ENCODE measurements around the gene SNX6. TPM values are rescaled to one million over a fixed set of nuclear protein-coding genes. Genes with fewer than 3 reads are reported as not detected.

SNX6 gene
- total RNA-seq, 4 donors from 2014 or later = 54.5 to 99.9 (median 73.4) TPM

GRCh38 chr14:34605461-34605860 lies 24.5 kb downstream of the SNX6 start:
- H3K4me3 ChIP-seq = no peak overlapping the region
- intact Hi-C loops (cut with DNase I) = no loop called here
- DNase-seq (ENCODE audit: extremely low spot score) = no peak
- no peaks in the 10 kb centered on the region for H3K4me1 ChIP-seq
- WGBS = 86% methylated on average over 2 of the region's 2 CpGs
- TF ChIP-seq CTCF (IDR thresholded peaks at IDR 0.05) (no peak), POLR2A (IDR thresholded peaks at IDR 0.05; ENCODE audit: low read depth) (no peak), EP300 (IDR thresholded peaks at IDR 0.05) (no peak), POLR2AphosphoS5 (IDR thresholded peaks at IDR 0.05) (no peak)
- no peaks in the 10 kb centered on the region for H3K9me3 ChIP-seq
- H3K27me3 ChIP-seq = no peaks in the 10 kb centered on the region
- no peak overlapping the region for H3K27ac ChIP-seq (replicated peaks in 1 of 4)
- H3K36me3 ChIP-seq = peaks cover 76 to 92% (median 88%) of the 10 kb centered on the region in 4 donors

GRCh38 chr14:34604995-34605394 lies 25.0 kb downstream of the SNX6 start:
- no peak for TF ChIP-seq CTCF (IDR thresholded peaks at IDR 0.05)
- H3K27ac ChIP-seq (replicated peaks in 1 of 4) = no peak overlapping the region
- H3K4me3 ChIP-seq = no peak overlapping the region
- intact Hi-C loops (cut with DNase I) = no loop called here
- DNase-seq (ENCODE audit: extremely low spot score) = no peak
- H3K9me3 ChIP-seq = no peaks in the 10 kb centered on the region
- H3K27me3 ChIP-seq = no peaks in the 10 kb centered on the region
- peaks cover 80 to 97% (median 93%) of the 10 kb centered on the region in 4 donors for H3K36me3 ChIP-seq
- 75% methylated on average over 1 of the region's 1 CpG for WGBS
- no peaks in the 10 kb centered on the region for H3K4me1 ChIP-seq

GRCh38 chr14:34596891-34597290 lies 33.1 kb downstream of the SNX6 start:
- no peak for TF ChIP-seq POLR2AphosphoS5 (IDR thresholded peaks at IDR 0.05)
- no peak for TF ChIP-seq POLR2A (IDR thresholded peaks at IDR 0.05; ENCODE audit: low read depth)
- TF ChIP-seq CTCF (IDR thresholded peaks at IDR 0.05) = no peak
- TF ChIP-seq EP300 (IDR thresholded peaks at IDR 0.05) = no peak
- H3K36me3 ChIP-seq = peaks cover 93 to 100% (median 97%) of the 10 kb centered on the region in 4 donors
- intact Hi-C loops (cut with DNase I) = no loop called here
- peaks cover 0 to 4% (median 0%) of the 10 kb centered on the region in 4 donors for H3K4me1 ChIP-seq
- 96% methylated on average over 3 of the region's 3 CpGs for WGBS
- H3K27me3 ChIP-seq = no peaks in the 10 kb centered on the region
- H3K9me3 ChIP-seq = no peaks in the 10 kb centered on the region
- no peak for DNase-seq (ENCODE audit: extremely low spot score)
- H3K4me3 ChIP-seq = no peak overlapping the region
- no peak overlapping the region for H3K27ac ChIP-seq (replicated peaks in 1 of 4)

- Histone ChIP-seq H3K9me3 (no peaks in the 10 kb centered on the region), H3K4me1 (peaks cover 0 to 4% (median 0%) of the 10 kb centered on the region in 4 donors), H3K4me3 (no peak overlapping the region), H3K36me3 (peaks cover 88 to 100% (median 94%) of the 10 kb centered on the region in 4 donors), H3K27me3 (no peaks in the 10 kb centered on the region), H3K27ac (replicated peaks in 1 of 4) (no peak overlapping the region)
- intact Hi-C loops (cut with DNase I) = no loop called here
- TF ChIP-seq EP300 (IDR thresholded peaks at IDR 0.05) (no peak), POLR2AphosphoS5 (IDR thresholded peaks at IDR 0.05) (no peak), CTCF (IDR thresholded peaks at IDR 0.05) (no peak), POLR2A (IDR thresholded peaks at IDR 0.05; ENCODE audit: low read depth) (no peak)
- 97% methylated on average over 11 of the region's 11 CpGs for WGBS
- DNase-seq (ENCODE audit: extremely low spot score) = no peak
Observed at GRCh38 chr14:34593740-34594375, 36.1 kb downstream of the SNX6 start.

GRCh38 chr14:34592623-34593022 lies 37.3 kb downstream of the SNX6 start:
- Histone ChIP-seq H3K36me3 (peaks cover 79 to 100% (median 94%) of the 10 kb centered on the region in 4 donors), H3K4me3 (no peak overlapping the region), H3K27me3 (no peaks in the 10 kb centered on the region), H3K4me1 (peaks cover 0 to 4% (median 0%) of the 10 kb centered on the region in 4 donors), H3K9me3 (no peaks in the 10 kb centered on the region), H3K27ac (replicated peaks in 1 of 4) (no peak overlapping the region)
- no peak for DNase-seq (ENCODE audit: extremely low spot score)
- TF ChIP-seq EP300 (IDR thresholded peaks at IDR 0.05) (no peak), CTCF (IDR thresholded peaks at IDR 0.05) (no peak), POLR2A (IDR thresholded peaks at IDR 0.05; ENCODE audit: low read depth) (no peak), POLR2AphosphoS5 (IDR thresholded peaks at IDR 0.05) (no peak)
- intact Hi-C loops (cut with DNase I) = no loop called here
- 95% methylated on average over 5 of the region's 5 CpGs for WGBS
